Stimulated activated CD4-positive, alpha-beta T cell treated with anti-CD3 and anti-CD28 coated beads, TNF-alpha, amount 100 ng/mL, for 48 hours (primary cell): ENCODE results near the gene ABHD11.
"Not testable (repeated sequence)": the region's sequence is repeated elsewhere in the genome, so short reads cannot be mapped to it uniquely, and the experiment has no call there.

Source experiments
- DNase-seq, 3 donors: peaks; one replicate each; pipeline ENCODE4 v3.0.0-alpha.2; 2020; ENCODE audit warnings: low read depth in 3 of 3

The ABHD11 gene

GRCh38 chr7:73742753-73743641 is 4.4 kb upstream of the ABHD11 start:
- DNase-seq: no peak

GRCh38 chr7:73742338-73742752 is 3.7 kb upstream of the ABHD11 start:
- no peak for DNase-seq

GRCh38 chr7:73741600-73741999 is 3.0 kb upstream of the ABHD11 start:
- DNase-seq: no peak

- no peak for DNase-seq
These were observed 2.2 kb upstream of the ABHD11 start for GRCh38 chr7:73740771-73741170.

- no peak for DNase-seq
These were observed 1.6 kb upstream of the ABHD11 start for GRCh38 chr7:73740212-73740611.

- DNase-seq: no peak
These were observed 775 bp upstream of the ABHD11 start for GRCh38 chr7:73739387-73739767.

GRCh38 chr7:73738220-73738611 is 386 bp downstream of the ABHD11 start:
- peak; percentile 34 to 82 (median 43) for DNase-seq

GRCh38 chr7:73737491-73738219 is 947 bp downstream of the ABHD11 start:
- DNase-seq: no peak

- no peak for DNase-seq
These were observed 1.7 kb downstream of the ABHD11 start for GRCh38 chr7:73736885-73737284.

- DNase-seq: no peak
These were observed 3.1 kb downstream of the ABHD11 start for GRCh38 chr7:73735528-73735905.

- peak; percentile 72 to 83 (median 72) for DNase-seq
These were observed 3.7 kb downstream of the ABHD11 start for GRCh38 chr7:73734619-73735527.

GRCh38 chr7:73732397-73732796 is 6.2 kb downstream of the ABHD11 start:
- no peak for DNase-seq

GRCh38 chr7:73730485-73730884 is 8.1 kb downstream of the ABHD11 start:
- DNase-seq: no peak

- no peak for DNase-seq
These were observed 10.1 kb downstream of the ABHD11 start for GRCh38 chr7:73728551-73728950.

GRCh38 chr7:73727952-73728351 is 10.7 kb downstream of the ABHD11 start:
- no peak for DNase-seq

GRCh38 chr7:73726083-73726466 is 12.5 kb downstream of the ABHD11 start:
- DNase-seq: no peak

GRCh38 chr7:73723813-73724212 is 14.8 kb downstream of the ABHD11 start:
- DNase-seq: no peak

GRCh38 chr7:73722785-73723184 is 15.8 kb downstream of the ABHD11 start:
- no peak for DNase-seq

- not testable (repeated sequence) for DNase-seq
These were observed 16.4 kb downstream of the ABHD11 start for GRCh38 chr7:73722182-73722581.

- DNase-seq: no peak
These were observed 17.2 kb downstream of the ABHD11 start for GRCh38 chr7:73721377-73721817.

GRCh38 chr7:73720443-73720842 is 18.2 kb downstream of the ABHD11 start:
- DNase-seq: not testable (repeated sequence)

- no peak for DNase-seq
These were observed 18.8 kb downstream of the ABHD11 start for GRCh38 chr7:73719806-73720169.
